ENCODE data around the gene MOB3C. TPM values are rescaled to one million over a fixed set of nuclear protein-coding genes. Genes with fewer than 3 reads are reported as not detected.

MOB3C gene
- polyA plus RNA-seq, 1 of the 3 experiments (the other 2 are of a cell fraction) = 8.6 TPM

- 86% methylated on average over 12 of the region's 12 CpGs for WGBS (ENCODE audit: low lambda C conversion rate)
- Histone ChIP-seq H4K20me1 (ENCODE audit: insufficient read depth) (no peaks in the 10 kb centered on the region), H3K36me3 (replicated peaks in 1 of 2; ENCODE audit: control insufficient read depth in 1 of 2, insufficient read depth in 2 of 2, low read length in 1 of 2) (peaks cover 0 to 31% of the 10 kb centered on the region in 2 experiments), H3K4me1 (ENCODE audit: control insufficient read depth in 1 of 2, insufficient read depth in 2 of 2, low read depth in 1 of 2, low read length in 1 of 2) (no peaks in the 10 kb centered on the region), H3K9me3 (no peaks in the 10 kb centered on the region), H2AFZ (ENCODE audit: low read depth) (no peak overlapping the region), H3F3A (replicated peaks; ENCODE audit: insufficient read depth) (no peaks in the 10 kb centered on the region), H3K4me2 (no peak overlapping the region), H3K27ac (ENCODE audit: low read depth in 2 of 2, low read length in 1 of 2) (no peak overlapping the region), H3K79me2 (ENCODE audit: insufficient read depth) (no peaks in the 10 kb centered on the region), H3K9me2 (no peaks in the 10 kb centered on the region), H3K4me3 (ENCODE audit: low read depth in 2 of 2, low read length in 1 of 2) (no peak overlapping the region), H3K9ac (no peak overlapping the region), H3K27me3 (ENCODE audit: insufficient read depth) (no peaks in the 10 kb centered on the region)
- no peak for TF ChIP-seq TAF1 (IDR thresholded peaks at IDR 0.05; ENCODE audit: borderline replicate concordance, low read depth, low read length)
- TF ChIP-seq REST (IDR thresholded peaks at IDR 0.05; ENCODE audit: low read depth, low read length) = no peak
- TF ChIP-seq JUND (IDR thresholded peaks at IDR 0.05) = no peak
- TF ChIP-seq ELF1 (IDR thresholded peaks at IDR 0.05) = no peak
- TF ChIP-seq IRF3 (IDR thresholded peaks at IDR 0.05; ENCODE audit: low read depth, low read length) = no peak
- TF ChIP-seq POLR2AphosphoS5 (IDR thresholded peaks at IDR 0.05; ENCODE audit: low read depth, low read length) = no peak
- DNase-seq = no peak
- CTCF ChIA-PET = interaction anchor here (0.7 to 2.4 kb wide), 4 partner anchors 18 to 143 kb away, joined by 3 to 8 read pairs (median 4); partner anchors contain the start of gene MKNK1
- POLR2A ChIA-PET = no interaction called here
These were observed 31.2 kb downstream of the MOB3C start for GRCh38 chr1:46585312-46585938.

GRCh38 chr1:46583494-46583893 is 33.1 kb downstream of the MOB3C start:
- Histone ChIP-seq H3K9ac (no peak overlapping the region), H3K4me2 (no peak overlapping the region), H3K9me2 (no peaks in the 10 kb centered on the region), H4K20me1 (ENCODE audit: insufficient read depth) (no peaks in the 10 kb centered on the region), H3K4me1 (ENCODE audit: control insufficient read depth in 1 of 2, insufficient read depth in 2 of 2, low read depth in 1 of 2, low read length in 1 of 2) (no peaks in the 10 kb centered on the region), H2AFZ (ENCODE audit: low read depth) (no peak overlapping the region), H3K27ac (ENCODE audit: low read depth in 2 of 2, low read length in 1 of 2) (no peak overlapping the region), H3F3A (replicated peaks; ENCODE audit: insufficient read depth) (no peaks in the 10 kb centered on the region), H3K9me3 (no peaks in the 10 kb centered on the region), H3K36me3 (replicated peaks in 1 of 2; ENCODE audit: control insufficient read depth in 1 of 2, insufficient read depth in 2 of 2, low read length in 1 of 2) (peaks cover 12 to 38% of the 10 kb centered on the region in 2 experiments), H3K79me2 (ENCODE audit: insufficient read depth) (no peaks in the 10 kb centered on the region), H3K27me3 (ENCODE audit: insufficient read depth) (no peaks in the 10 kb centered on the region), H3K4me3 (ENCODE audit: low read depth in 2 of 2, low read length in 1 of 2) (no peak overlapping the region)
- DNase-seq = no peak
- ChIA-PET CTCF (interaction anchor here (2.4 kb wide), 1 partner anchor 20 kb away, joined by 8 read pairs; the partner anchor contains the start of gene MKNK1), POLR2A (no interaction called here)
- TF ChIP-seq REST (IDR thresholded peaks at IDR 0.05; ENCODE audit: low read depth, low read length) = no peak
- TF ChIP-seq TEAD4 (IDR thresholded peaks at IDR 0.05; ENCODE audit: borderline replicate concordance, insufficient read depth) = no peak
- no peak for TF ChIP-seq TAF1 (IDR thresholded peaks at IDR 0.05; ENCODE audit: borderline replicate concordance, low read depth, low read length)
- no peak for TF ChIP-seq JUND (IDR thresholded peaks at IDR 0.05)
- no peak for TF ChIP-seq FOXM1 (IDR thresholded peaks at IDR 0.05; ENCODE audit: low read depth)
- 98% methylated on average over 5 of the region's 5 CpGs for WGBS (ENCODE audit: low lambda C conversion rate)
